Panc1 (cell line): Measurements from ENCODE around the gene HOXD13. TPM values are rescaled to one million over a fixed set of nuclear protein-coding genes. Genes with fewer than 3 reads are reported as not detected.
A peak's percentile ranks its signal among the peaks of the same experiment; 100 is the strongest.

Experiments
- ATAC-seq: fragments of 200-7000 bp; cut with Tn5 transposase; 2 replicates; pipeline ENCODE4 v1.9.1; 2020; ENCODE audit warnings: mild to moderate bottlenecking, moderate library complexity
- BruUV-seq: library from RNA; stranded (reverse); fragments of 400-500 nt; replicated peaks from 2 replicates; lab custom pipeline; 2021; lab: Mats Ljungman, UMichigan
- CTCF ChIA-PET: fragments of 300-600 bp; sonication (Branson Sonifier 250); formaldehyde crosslinking; loops from one replicate; lab custom pipeline; 2022; ENCODE audit warnings: antibody characterized with exemption; lab: Charles Lee
- POLR2A ChIA-PET: fragments of 300-600 bp; sonication (Branson Sonifier 250); formaldehyde crosslinking; loops from one replicate; lab custom pipeline; 2022; ENCODE audit warnings: antibody characterized with exemption; lab: Charles Lee
- DNase-seq: peaks from one replicate; pipeline ENCODE4 v3.0.0-alpha.2; 2010; ENCODE audit warnings: low read depth, low spot score
- H3K27ac ChIP-seq: 2 replicates; pipeline ENCODE4 v1.5.1; 2011; ENCODE audit warnings: mild to moderate bottlenecking, low read length, inconsistent platforms
- H3K27me3 ChIP-seq: fragments of 200-500 bp; sonication (Bioruptor generic); 2 replicates; pipeline ENCODE4 v1.6.0; 2014; ENCODE audit warnings: low read length, inconsistent platforms; ENCODE audit not compliant: control insufficient read depth, insufficient read depth
- H3K36me3 ChIP-seq: fragments of 200-500 bp; sonication (Bioruptor generic); 2 replicates; pipeline ENCODE4 v1.5.1; 2014; ENCODE audit warnings: inconsistent platforms, mild to moderate bottlenecking, low read length, moderate library complexity; ENCODE audit not compliant: control insufficient read depth, insufficient read depth
- H3K4me1 ChIP-seq: 2 replicates; pipeline ENCODE4 v1.5.1; 2011; ENCODE audit warnings: inconsistent platforms, mild to moderate bottlenecking, low read length, moderate library complexity; ENCODE audit not compliant: control insufficient read depth, insufficient read depth
- H3K4me3 ChIP-seq, 2 experiments: 2 replicates each; pipeline ENCODE4 v1.5.1; 2011 to 2012; ENCODE audit warnings: low read depth in 2 of 2, low read length in 2 of 2, mild to moderate bottlenecking in 2 of 2, inconsistent platforms in 1 of 2, moderate library complexity in 1 of 2
- H3K9me3 ChIP-seq: fragments of 200-500 bp; sonication (Bioruptor generic); 2 replicates; pipeline ENCODE4 v1.5.1; 2014; ENCODE audit warnings: low read depth, mild to moderate bottlenecking, inconsistent platforms, low read length, moderate library complexity; ENCODE audit not compliant: control insufficient read depth, insufficient read depth
- CTCF ChIP-seq: fragments of 450-650 bp; IDR thresholded peaks from 2 replicates; pipeline ENCODE4 v1.5.1; 2017; ENCODE audit warnings: mild to moderate bottlenecking
- POLR2AphosphoS5 ChIP-seq: IDR thresholded peaks from 2 replicates; pipeline ENCODE4 v1.6.1; 2012; ENCODE audit warnings: mild to moderate bottlenecking, low read depth, low read length, moderate library complexity
- REST ChIP-seq, 2 experiments: IDR thresholded peaks; 2 replicates each; pipeline ENCODE4 v1.6.1; 2011 to 2012; ENCODE audit warnings: low read depth in 2 of 2, control low read depth in 1 of 2, low read length in 1 of 2, mild to moderate bottlenecking in 1 of 2, moderate library complexity in 1 of 2; ENCODE audit not compliant: insufficient read depth in 1 of 2
- SIN3A ChIP-seq: IDR thresholded peaks from 2 replicates; pipeline ENCODE4 v1.6.1; 2012; ENCODE audit warnings: low read depth, mild to moderate bottlenecking, low read length, moderate library complexity, borderline replicate concordance; ENCODE audit not compliant: insufficient read depth
- TCF7L2 ChIP-seq: IDR thresholded peaks from 2 replicates; pipeline ENCODE4 v1.6.1; 2011; ENCODE audit warnings: mild to moderate bottlenecking, low read depth, low read length, inconsistent platforms
- in situ Hi-C: cut with HindIII; loops from 2 replicates; pipeline ENCODE4 v1.10.0; 2016; ENCODE audit warnings: low sequenced_read_pairs, low pct_unique_long_range_greater_than_20kb
- intact Hi-C: fragments of 100-400 bp; cut with micrococcal nuclease; formaldehyde crosslinking; loops from one replicate; pipeline ENCODE4 v1.10.0; 2022; ENCODE audit not compliant: unreplicated experiment
- total RNA-seq: library from RNA; stranded (reverse); gene quantifications from one replicate; pipeline ENCODE4 v1.2.1, GENCODE V29; 2021; ENCODE audit not compliant: unreplicated experiment

HOXD13 gene
- total RNA-seq, 1 experiment from 2014 or later: not detected

- Histone ChIP-seq H3K27ac (no peak overlapping the region), H3K36me3 (no peaks in the 10 kb centered on the region), H3K4me3 (no peak overlapping the region), H3K9me3 (no peaks in the 10 kb centered on the region), H3K27me3 (no peaks in the 10 kb centered on the region), H3K4me1 (peaks cover 7% of the 10 kb centered on the region)
- intact Hi-C loops (loop anchor here (10.0 kb wide), 1 partner anchor 690 kb away; no protein-coding TSS in a partner anchor), in situ Hi-C loops (no loop called here)
- DNase-seq (no peak), ATAC-seq (no peak)
- ChIA-PET POLR2A (no interaction called here), CTCF (interaction anchor here (0.6 to 1.2 kb wide), 2 partner anchors 247 to 530 kb away, joined by 3 to 4 read pairs; no protein-coding TSS in a partner anchor)
- BruUV-seq: no TSS peak
- TF ChIP-seq REST (IDR thresholded peaks at IDR 0.05; ENCODE audit: insufficient read depth in 1 of 2, low read depth in 2 of 2, low read length in 1 of 2) (no peak), CTCF (no peak), POLR2AphosphoS5 (no peak), SIN3A (no peak), TCF7L2 (no peak)
Observed at GRCh38 chr2:176124110-176124946, 31.8 kb downstream of the HOXD13 start.

GRCh38 chr2:176124947-176125771 lies 32.6 kb downstream of the HOXD13 start:
- H3K27ac ChIP-seq: no peak overlapping the region
- peaks cover 7% of the 10 kb centered on the region for H3K4me1 ChIP-seq
- in situ Hi-C loops: no loop called here
- H3K27me3 ChIP-seq: no peaks in the 10 kb centered on the region
- H3K9me3 ChIP-seq: no peaks in the 10 kb centered on the region
- TF ChIP-seq CTCF (no peak), TCF7L2 (no peak), POLR2AphosphoS5 (no peak), REST (IDR thresholded peaks at IDR 0.05; ENCODE audit: insufficient read depth in 1 of 2, low read depth in 2 of 2, low read length in 1 of 2) (no peak), SIN3A (no peak)
- intact Hi-C loops: loop anchor here (5.0 to 10.0 kb wide), 4 partner anchors 527 to 1037 kb away; no protein-coding TSS in a partner anchor
- ChIA-PET POLR2A (no interaction called here), CTCF (interaction anchor here (0.6 to 1.2 kb wide), 2 partner anchors 246 to 529 kb away, joined by 3 to 4 read pairs; no protein-coding TSS in a partner anchor)
- no peak overlapping the region for H3K4me3 ChIP-seq
- H3K36me3 ChIP-seq: no peaks in the 10 kb centered on the region
- DNase-seq (no peak), ATAC-seq (peak; percentile 30; the same call in 1 of the 2 replicates)
- BruUV-seq: no TSS peak
